Measurements from ENCODE around the gene PLBD1. TPM values are rescaled to one million over a fixed set of nuclear protein-coding genes. Genes with fewer than 3 reads are reported as not detected.

Gene PLBD1
- total RNA-seq, 1 donor from 2014 or later = not detected

GRCh38 chr12:14589169-14590004 is 21.7 kb upstream of the PLBD1 start:
- intact Hi-C loops (cut with micrococcal nuclease) = no loop called here

GRCh38 chr12:14588571-14588970 is 20.9 kb upstream of the PLBD1 start:
- Mint-ChIP-seq H3K9me3 (no peaks in the 10 kb centered on the region), H3K27ac (no peak overlapping the region), H3K4me3 (no peak overlapping the region), H3K27me3 (ENCODE audit: insufficient read depth) (no peaks in the 10 kb centered on the region), H3K4me1 (ENCODE audit: low read depth) (no peaks in the 10 kb centered on the region), H3K36me3 (ENCODE audit: low read depth) (no peaks in the 10 kb centered on the region)
- no peak for DNase-seq (ENCODE audit: low spot score)
- intact Hi-C loops (cut with micrococcal nuclease) = no loop called here

More at GRCh38 chr12:14589169-14590004, 21.7 kb upstream of the PLBD1 start:
- no peaks in the 10 kb centered on the region for H3K9me3 Mint-ChIP-seq
- DNase-seq (ENCODE audit: low spot score) = no peak
- H3K4me1 Mint-ChIP-seq (ENCODE audit: low read depth) = no peaks in the 10 kb centered on the region
- H3K27me3 Mint-ChIP-seq (ENCODE audit: insufficient read depth) = no peaks in the 10 kb centered on the region
- H3K27ac Mint-ChIP-seq = no peak overlapping the region
- H3K36me3 Mint-ChIP-seq (ENCODE audit: low read depth) = no peaks in the 10 kb centered on the region
- H3K4me3 Mint-ChIP-seq = no peak overlapping the region

- no peak for DNase-seq (ENCODE audit: low spot score)
- Mint-ChIP-seq H3K9me3 (no peaks in the 10 kb centered on the region), H3K27me3 (ENCODE audit: insufficient read depth) (peaks cover 2% of the 10 kb centered on the region), H3K4me1 (ENCODE audit: low read depth) (peaks cover 5% of the 10 kb centered on the region), H3K36me3 (ENCODE audit: low read depth) (no peaks in the 10 kb centered on the region), H3K4me3 (no peak overlapping the region), H3K27ac (no peak overlapping the region)
- intact Hi-C loops (cut with micrococcal nuclease) = no loop called here
These were observed 11.0 kb upstream of the PLBD1 start for GRCh38 chr12:14578646-14579045.

GRCh38 chr12:14577344-14577743 is 9.7 kb upstream of the PLBD1 start:
- no peak overlapping the region for H3K27ac Mint-ChIP-seq
- H3K4me1 Mint-ChIP-seq (ENCODE audit: low read depth) = peaks cover 5% of the 10 kb centered on the region
- peaks cover 3% of the 10 kb centered on the region for H3K27me3 Mint-ChIP-seq (ENCODE audit: insufficient read depth)
- H3K9me3 Mint-ChIP-seq = no peaks in the 10 kb centered on the region
- intact Hi-C loops (cut with micrococcal nuclease) = no loop called here
- no peak overlapping the region for H3K4me3 Mint-ChIP-seq
- DNase-seq (ENCODE audit: low spot score) = no peak
- H3K36me3 Mint-ChIP-seq (ENCODE audit: low read depth) = no peaks in the 10 kb centered on the region

- Mint-ChIP-seq H3K9me3 (no peaks in the 10 kb centered on the region), H3K36me3 (ENCODE audit: low read depth) (no peaks in the 10 kb centered on the region), H3K27me3 (ENCODE audit: insufficient read depth) (peaks cover 6% of the 10 kb centered on the region), H3K4me1 (ENCODE audit: low read depth) (peaks cover 5% of the 10 kb centered on the region), H3K27ac (no peak overlapping the region), H3K4me3 (no peak overlapping the region)
- intact Hi-C loops (cut with micrococcal nuclease) = no loop called here
- DNase-seq (ENCODE audit: low spot score) = no peak
These were observed 9.2 kb upstream of the PLBD1 start for GRCh38 chr12:14576896-14577295.

GRCh38 chr12:14575585-14575984 is 7.9 kb upstream of the PLBD1 start:
- Mint-ChIP-seq H3K27ac (no peak overlapping the region), H3K9me3 (no peaks in the 10 kb centered on the region)
- intact Hi-C loops (cut with micrococcal nuclease) = no loop called here

GRCh38 chr12:14573118-14573517 is 5.4 kb upstream of the PLBD1 start:
- peaks cover 5% of the 10 kb centered on the region for H3K4me1 Mint-ChIP-seq (ENCODE audit: low read depth)
- no peak overlapping the region for H3K27ac Mint-ChIP-seq
- no peak overlapping the region for H3K4me3 Mint-ChIP-seq
- intact Hi-C loops (cut with micrococcal nuclease) = no loop called here
- peaks cover 18% of the 10 kb centered on the region for H3K27me3 Mint-ChIP-seq (ENCODE audit: insufficient read depth)
- DNase-seq (ENCODE audit: low spot score) = no peak
- no peaks in the 10 kb centered on the region for H3K36me3 Mint-ChIP-seq (ENCODE audit: low read depth)
- no peaks in the 10 kb centered on the region for H3K9me3 Mint-ChIP-seq

More at GRCh38 chr12:14575585-14575984, 7.9 kb upstream of the PLBD1 start:
- no peak for DNase-seq (ENCODE audit: low spot score)
- Mint-ChIP-seq H3K4me3 (no peak overlapping the region), H3K4me1 (ENCODE audit: low read depth) (peaks cover 5% of the 10 kb centered on the region), H3K36me3 (ENCODE audit: low read depth) (no peaks in the 10 kb centered on the region), H3K27me3 (ENCODE audit: insufficient read depth) (peaks cover 6% of the 10 kb centered on the region)

- Mint-ChIP-seq H3K36me3 (ENCODE audit: low read depth) (no peaks in the 10 kb centered on the region), H3K27me3 (ENCODE audit: insufficient read depth) (peaks cover 22% of the 10 kb centered on the region), H3K4me1 (ENCODE audit: low read depth) (peaks cover 4% of the 10 kb centered on the region), H3K4me3 (no peak overlapping the region), H3K27ac (no peak overlapping the region), H3K9me3 (no peaks in the 10 kb centered on the region)
- no peak for DNase-seq (ENCODE audit: low spot score)
- intact Hi-C loops (cut with micrococcal nuclease) = no loop called here
These were observed 4.7 kb upstream of the PLBD1 start for GRCh38 chr12:14572401-14572800.

GRCh38 chr12:14571779-14572178 is 4.1 kb upstream of the PLBD1 start:
- no peaks in the 10 kb centered on the region for H3K4me1 Mint-ChIP-seq (ENCODE audit: low read depth)
- H3K27me3 Mint-ChIP-seq (ENCODE audit: insufficient read depth) = peaks cover 22% of the 10 kb centered on the region
- intact Hi-C loops (cut with micrococcal nuclease) = no loop called here
- H3K27ac Mint-ChIP-seq = no peak overlapping the region
- H3K4me3 Mint-ChIP-seq = no peak overlapping the region
- no peaks in the 10 kb centered on the region for H3K36me3 Mint-ChIP-seq (ENCODE audit: low read depth)
- no peak for DNase-seq (ENCODE audit: low spot score)
- H3K9me3 Mint-ChIP-seq = no peaks in the 10 kb centered on the region

GRCh38 chr12:14570231-14570630 is 2.5 kb upstream of the PLBD1 start:
- Mint-ChIP-seq H3K9me3 (no peaks in the 10 kb centered on the region), H3K4me3 (no peak overlapping the region), H3K27me3 (ENCODE audit: insufficient read depth) (peaks cover 30% of the 10 kb centered on the region), H3K4me1 (ENCODE audit: low read depth) (no peaks in the 10 kb centered on the region), H3K27ac (no peak overlapping the region), H3K36me3 (ENCODE audit: low read depth) (no peaks in the 10 kb centered on the region)
- intact Hi-C loops (cut with micrococcal nuclease) = no loop called here
- DNase-seq (ENCODE audit: low spot score) = no peak

- Mint-ChIP-seq H3K27ac (no peak overlapping the region), H3K9me3 (no peaks in the 10 kb centered on the region), H3K4me1 (ENCODE audit: low read depth) (no peaks in the 10 kb centered on the region), H3K36me3 (ENCODE audit: low read depth) (no peaks in the 10 kb centered on the region), H3K4me3 (no peak overlapping the region), H3K27me3 (ENCODE audit: insufficient read depth) (peaks cover 34% of the 10 kb centered on the region)
- DNase-seq (ENCODE audit: low spot score) = no peak
- intact Hi-C loops (cut with micrococcal nuclease) = no loop called here
These were observed 3.2 kb downstream of the PLBD1 start for GRCh38 chr12:14564336-14564959.

GRCh38 chr12:14563046-14563445 is 4.6 kb downstream of the PLBD1 start:
- intact Hi-C loops (cut with micrococcal nuclease) = no loop called here
- no peak overlapping the region for H3K4me3 Mint-ChIP-seq

GRCh38 chr12:14562279-14562678 is 5.4 kb downstream of the PLBD1 start:
- DNase-seq (ENCODE audit: low spot score) = no peak
- Mint-ChIP-seq H3K36me3 (ENCODE audit: low read depth) (no peaks in the 10 kb centered on the region), H3K4me1 (ENCODE audit: low read depth) (no peaks in the 10 kb centered on the region), H3K27ac (no peak overlapping the region), H3K4me3 (no peak overlapping the region), H3K9me3 (no peaks in the 10 kb centered on the region), H3K27me3 (ENCODE audit: insufficient read depth) (peaks cover 22% of the 10 kb centered on the region)
- intact Hi-C loops (cut with micrococcal nuclease) = no loop called here

More at GRCh38 chr12:14563046-14563445, 4.6 kb downstream of the PLBD1 start:
- no peak for DNase-seq (ENCODE audit: low spot score)
- Mint-ChIP-seq H3K27ac (no peak overlapping the region), H3K9me3 (no peaks in the 10 kb centered on the region), H3K36me3 (ENCODE audit: low read depth) (no peaks in the 10 kb centered on the region), H3K27me3 (ENCODE audit: insufficient read depth) (peaks cover 25% of the 10 kb centered on the region), H3K4me1 (ENCODE audit: low read depth) (no peaks in the 10 kb centered on the region)

Measured in activated T-helper 1 cell treated with anti-CD3 and anti-CD28 coated beads, Interleukin-12 subunit alpha, Interleukin-12 subunit beta, Interleukin-2, Interleukin-4 antibody, amounts not matched to agents 30 ng/mL and 10 ng/mL and 1 ng/mL, durations not matched to agents 14 hours and 24 hours and 36 hours (primary cell).